NB4 (cell line): ENCODE results near the gene IFI27L1.

Source experiments
- CTCF ChIP-seq: IDR thresholded peaks from one replicate; pipeline ENCODE4 v1.5.1; 2012; ENCODE audit warnings: low read depth, low read length
- MYC ChIP-seq: IDR thresholded peaks from 2 replicates; pipeline ENCODE4 v1.6.1; 2011; ENCODE audit warnings: low read depth, low read length
- POLR2A ChIP-seq: IDR thresholded peaks from 2 replicates; pipeline ENCODE4 v1.6.1; 2011; ENCODE audit warnings: mild to moderate bottlenecking; ENCODE audit not compliant: insufficient read length; ENCODE audit errors: extremely low read depth
- TF ChIP-seq, protein P1 (sequence below): IDR thresholded peaks from 2 replicates; pipeline ENCODE4 v1.6.1; 2011; ENCODE audit warnings: low read depth, low read length

GRCh38 chr14:94126800-94127199 lies 45.7 kb downstream of the IFI27L1 start:
- no peak for TF ChIP-seq CTCF
- TF ChIP-seq, protein P1, sequence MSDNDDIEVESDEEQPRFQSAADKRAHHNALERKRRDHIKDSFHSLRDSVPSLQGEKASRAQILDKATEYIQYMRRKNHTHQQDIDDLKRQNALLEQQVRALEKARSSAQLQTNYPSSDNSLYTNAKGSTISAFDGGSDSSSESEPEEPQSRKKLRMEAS: no peak
- no peak for TF ChIP-seq POLR2A
- no peak for TF ChIP-seq MYC
